H9 (cell line): ENCODE measurements around the gene BCKDHB. TPM values are rescaled to one million over a fixed set of nuclear protein-coding genes. Genes with fewer than 3 reads are reported as not detected.

Source experiments
- DNase-seq: peaks from one replicate; pipeline ENCODE4 v3.0.0-alpha.2; 2017
- H2AFZ ChIP-seq: one replicate; pipeline ENCODE4 v1.6.1; 2013; ENCODE audit warnings: mild to moderate bottlenecking, low read length, control low read depth, moderate library complexity
- H2AK5ac ChIP-seq: 2 replicates; pipeline ENCODE4 v1.6.1; 2013; ENCODE audit warnings: low read length, control low read depth, mixed read lengths; ENCODE audit not compliant: insufficient read length
- H2BK120ac ChIP-seq: one replicate; pipeline ENCODE4 v1.6.1; 2013; ENCODE audit warnings: low read depth, mild to moderate bottlenecking, low read length, control low read depth, inconsistent platforms; ENCODE audit not compliant: poor library complexity, severe bottlenecking
- H2BK12ac ChIP-seq: 2 replicates; pipeline ENCODE4 v1.6.1; 2013; ENCODE audit warnings: low read length, control low read depth, mixed read lengths, low read depth; ENCODE audit not compliant: insufficient read length
- H2BK15ac ChIP-seq: 2 replicates; pipeline ENCODE4 v1.6.1; 2013; ENCODE audit warnings: low read depth, low read length, control low read depth
- H2BK20ac ChIP-seq: one replicate; pipeline ENCODE4 v1.6.1; 2013; ENCODE audit warnings: low read depth, mild to moderate bottlenecking, low read length, control low read depth, inconsistent platforms; ENCODE audit not compliant: poor library complexity, severe bottlenecking
- H2BK5ac ChIP-seq: 2 replicates; pipeline ENCODE4 v1.6.1; 2013; ENCODE audit warnings: low read length, control low read depth, mixed read lengths; ENCODE audit not compliant: insufficient read length
- H3K14ac ChIP-seq: 2 replicates; pipeline ENCODE4 v1.6.1; 2013; ENCODE audit warnings: low read length, control low read depth; ENCODE audit not compliant: insufficient read depth
- H3K18ac ChIP-seq: 2 replicates; pipeline ENCODE4 v1.6.1; 2013; ENCODE audit warnings: low read depth, mild to moderate bottlenecking, mixed read lengths, low read length, control low read depth; ENCODE audit not compliant: insufficient read length
- H3K23ac ChIP-seq: 2 replicates; pipeline ENCODE4 v1.6.1; 2013; ENCODE audit warnings: low read length, control low read depth, mixed read lengths, low read depth; ENCODE audit not compliant: insufficient read length
- H3K23me2 ChIP-seq: 2 replicates; pipeline ENCODE4 v1.6.1; 2013; ENCODE audit warnings: low read depth, mild to moderate bottlenecking, mixed read lengths, low read length, control low read depth; ENCODE audit not compliant: insufficient read length, poor library complexity, severe bottlenecking
- H3K27ac ChIP-seq: 2 replicates; pipeline ENCODE4 v1.5.1; 2013; ENCODE audit warnings: low read length, control low read depth, mixed read lengths, low read depth; ENCODE audit not compliant: insufficient read length
- H3K27me3 ChIP-seq: 2 replicates; pipeline ENCODE4 v1.6.1; 2013; ENCODE audit warnings: low read length, control low read depth, inconsistent platforms; ENCODE audit not compliant: insufficient read depth
- H3K4ac ChIP-seq: 2 replicates; pipeline ENCODE4 v1.6.1; 2013; ENCODE audit warnings: low read depth, mild to moderate bottlenecking, control low read depth, inconsistent platforms, low read length, moderate library complexity
- H3K4me1 ChIP-seq: 2 replicates; pipeline ENCODE4 v1.6.1; 2013; ENCODE audit warnings: low read length, control low read depth, inconsistent platforms; ENCODE audit not compliant: insufficient read depth
- H3K4me2 ChIP-seq: 2 replicates; pipeline ENCODE4 v1.6.1; 2013; ENCODE audit warnings: low read length, control low read depth, mixed read lengths; ENCODE audit not compliant: insufficient read length, insufficient read depth
- H3K56ac ChIP-seq: 2 replicates; pipeline ENCODE4 v1.6.1; 2013; ENCODE audit warnings: low read depth, mild to moderate bottlenecking, mixed read lengths, low read length, control low read depth; ENCODE audit not compliant: insufficient read length
- H3K79me1 ChIP-seq: 2 replicates; pipeline ENCODE4 v1.6.1; 2013; ENCODE audit warnings: low read depth, mild to moderate bottlenecking, moderate library complexity, low read length, control low read depth, inconsistent platforms; ENCODE audit not compliant: insufficient read depth, poor library complexity, severe bottlenecking
- H3K79me2 ChIP-seq: 2 replicates; pipeline ENCODE4 v1.6.1; 2013; ENCODE audit warnings: low read length, control low read depth, inconsistent platforms; ENCODE audit not compliant: insufficient read depth
- H3K9ac ChIP-seq: 2 replicates; pipeline ENCODE4 v1.6.1; 2013; ENCODE audit warnings: low read length, control low read depth, mixed read lengths; ENCODE audit not compliant: insufficient read length; ENCODE audit errors: extremely low read depth
- H3K9me3 ChIP-seq: one replicate; pipeline ENCODE4 v1.6.1; 2013; ENCODE audit warnings: low read depth, low read length, inconsistent platforms; ENCODE audit not compliant: control insufficient read depth
- H3T11ph ChIP-seq: one replicate; pipeline ENCODE4 v1.6.1; 2013; ENCODE audit warnings: mild to moderate bottlenecking, low read length, control low read depth, inconsistent platforms
- H4K20me1 ChIP-seq: one replicate; pipeline ENCODE4 v1.6.1; 2013; ENCODE audit not compliant: control insufficient read depth, insufficient read length, insufficient read depth
- H4K5ac ChIP-seq: 2 replicates; pipeline ENCODE4 v1.6.1; 2013; ENCODE audit warnings: low read depth, mild to moderate bottlenecking, mixed read lengths, low read length, control low read depth; ENCODE audit not compliant: insufficient read length
- H4K8ac ChIP-seq: replicated peaks from 2 replicates; pipeline ENCODE4 v1.6.1; 2013; ENCODE audit warnings: low read length, control low read depth, mixed read lengths, low read depth; ENCODE audit not compliant: insufficient read length
- H4K91ac ChIP-seq: 2 replicates; pipeline ENCODE4 v1.6.1; 2013; ENCODE audit warnings: low read depth, mild to moderate bottlenecking, moderate library complexity, mixed read lengths, low read length, control low read depth; ENCODE audit not compliant: insufficient read length
- H3K27ac Mint-ChIP-seq, 3 experiments: 2 replicates in 2 of 3; 3 replicates in 1 of 3; pipeline ENCODE4 v1.8.0; 2020 to 2021; ENCODE audit warnings: mixed read lengths in 3 of 3, mild to moderate bottlenecking in 1 of 3, moderate library complexity in 1 of 3
- H3K27me3 Mint-ChIP-seq: 2 replicates; pipeline ENCODE4 v1.8.0; 2021; ENCODE audit warnings: low read depth, mild to moderate bottlenecking, moderate library complexity, mixed read lengths
- H3K36me3 Mint-ChIP-seq, 3 experiments: 2 replicates in 2 of 3; 3 replicates in 1 of 3; pipeline ENCODE4 v1.8.0; 2020 to 2021; ENCODE audit warnings: low read depth in 3 of 3, mixed read lengths in 3 of 3; ENCODE audit not compliant: insufficient read depth in 1 of 3
- H3K4me1 Mint-ChIP-seq, 2 experiments: 2 replicates each; pipeline ENCODE4 v1.8.0; 2020; ENCODE audit warnings: mixed read lengths in 2 of 2
- H3K4me3 Mint-ChIP-seq, 2 experiments: 2 replicates in 1 of 2; 3 replicates in 1 of 2; pipeline ENCODE4 v1.8.0; 2020 to 2021; ENCODE audit warnings: mild to moderate bottlenecking in 2 of 2, mixed read lengths in 2 of 2, moderate library complexity in 1 of 2
- H3K9me3 Mint-ChIP-seq, 2 experiments: 2 replicates in 1 of 2; 3 replicates in 1 of 2; pipeline ENCODE4 v1.8.0; 2020; ENCODE audit warnings: mild to moderate bottlenecking in 2 of 2, mixed read lengths in 2 of 2, moderate library complexity in 1 of 2
- WGBS: extraction: QIAGEN DNeasy Blood & Tissue Kit; methylation state at CpG from one replicate; pipeline ENCODE4 v1.1.7; 2013; ENCODE audit warnings: missing lambda C conversion rate, low lambda C conversion rate, mixed read lengths; ENCODE audit not compliant: insufficient read length; ENCODE audit errors: extremely low coverage; 5-methylcytosine and 5-hydroxymethylcytosine counted together
- total RNA-seq: library from RNA; stranded (reverse); gene quantifications from 2 replicates; pipeline ENCODE4 v1.2.1, GENCODE V29; 2021
- TF ChIP-seq, protein P1 (sequence below): fragments of 200-600 bp; sonication (generic); conservative IDR thresholded peaks from 3 replicates; pipeline ENCODE4 v1.8.0; 2021; ENCODE audit warnings: antibody characterized with exemption, mild to moderate bottlenecking

The BCKDHB gene
- total RNA-seq, 1 experiment from 2014 or later = 26.6 TPM

DNA sequence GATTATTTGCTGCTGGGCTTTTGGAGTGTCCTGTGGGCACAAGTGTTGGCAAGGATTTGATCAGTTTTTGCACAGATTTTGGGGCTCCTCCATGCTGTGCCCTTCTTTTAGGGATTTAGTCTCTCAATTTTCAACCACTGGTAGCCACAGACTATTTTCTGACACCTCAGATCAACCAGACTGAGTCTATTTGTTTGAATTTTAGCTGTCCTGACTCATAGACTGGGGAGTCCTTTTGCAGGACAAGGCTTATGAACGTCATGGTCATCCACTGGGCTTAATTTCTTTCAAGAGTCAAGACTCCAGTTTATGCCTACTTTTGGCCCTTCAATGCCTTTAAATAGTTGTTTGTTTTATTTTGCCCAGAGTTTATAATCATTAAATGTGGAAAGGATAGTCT is 59.3 kb downstream of the BCKDHB start:
- H3K9ac ChIP-seq = no peak overlapping the region
- no peak overlapping the region for H3K4ac ChIP-seq
- no peaks in the 10 kb centered on the region for H4K20me1 ChIP-seq
- H3T11ph ChIP-seq = no peak overlapping the region
- H3K18ac ChIP-seq = no peak overlapping the region
- TF ChIP-seq, protein P1, sequence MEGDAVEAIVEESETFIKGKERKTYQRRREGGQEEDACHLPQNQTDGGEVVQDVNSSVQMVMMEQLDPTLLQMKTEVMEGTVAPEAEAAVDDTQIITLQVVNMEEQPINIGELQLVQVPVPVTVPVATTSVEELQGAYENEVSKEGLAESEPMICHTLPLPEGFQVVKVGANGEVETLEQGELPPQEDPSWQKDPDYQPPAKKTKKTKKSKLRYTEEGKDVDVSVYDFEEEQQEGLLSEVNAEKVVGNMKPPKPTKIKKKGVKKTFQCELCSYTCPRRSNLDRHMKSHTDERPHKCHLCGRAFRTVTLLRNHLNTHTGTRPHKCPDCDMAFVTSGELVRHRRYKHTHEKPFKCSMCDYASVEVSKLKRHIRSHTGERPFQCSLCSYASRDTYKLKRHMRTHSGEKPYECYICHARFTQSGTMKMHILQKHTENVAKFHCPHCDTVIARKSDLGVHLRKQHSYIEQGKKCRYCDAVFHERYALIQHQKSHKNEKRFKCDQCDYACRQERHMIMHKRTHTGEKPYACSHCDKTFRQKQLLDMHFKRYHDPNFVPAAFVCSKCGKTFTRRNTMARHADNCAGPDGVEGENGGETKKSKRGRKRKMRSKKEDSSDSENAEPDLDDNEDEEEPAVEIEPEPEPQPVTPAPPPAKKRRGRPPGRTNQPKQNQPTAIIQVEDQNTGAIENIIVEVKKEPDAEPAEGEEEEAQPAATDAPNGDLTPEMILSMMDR = no peak
- H3K9me3 ChIP-seq = no peaks in the 10 kb centered on the region
- no peak overlapping the region for H2BK15ac ChIP-seq
- H2BK20ac ChIP-seq = no peak overlapping the region
- no peaks in the 10 kb centered on the region for H3K23me2 ChIP-seq
- Mint-ChIP-seq H3K4me1 (no peaks in the 10 kb centered on the region; a peak in 1 of 4 replicates), H3K27me3 (no peaks in the 10 kb centered on the region), H3K27ac (no peak overlapping the region), H3K36me3 (no peaks in the 10 kb centered on the region; a peak in 1 of 7 replicates), H3K4me3 (no peak overlapping the region), H3K9me3 (no peaks in the 10 kb centered on the region)
- no peaks in the 10 kb centered on the region for H3K79me2 ChIP-seq
- WGBS = no CpG with 5 or more reads among the region's 1 CpG
- no peaks in the 10 kb centered on the region for H3K79me1 ChIP-seq
- H2AFZ ChIP-seq = no peak overlapping the region
- no peak overlapping the region for H4K8ac ChIP-seq
- no peak overlapping the region for H4K5ac ChIP-seq
- no peaks in the 10 kb centered on the region for H3K4me1 ChIP-seq
- no peak overlapping the region for H3K4me2 ChIP-seq
- H2BK120ac ChIP-seq = no peak overlapping the region
- no peak for DNase-seq
- H3K14ac ChIP-seq = no peak overlapping the region
- H3K56ac ChIP-seq = no peak overlapping the region
- H2BK5ac ChIP-seq = no peak overlapping the region
- H2AK5ac ChIP-seq = no peak overlapping the region
- H3K27ac ChIP-seq = no peak overlapping the region
- no peak overlapping the region for H2BK12ac ChIP-seq
- H3K23ac ChIP-seq = no peak overlapping the region
- H4K91ac ChIP-seq = no peak overlapping the region
- no peaks in the 10 kb centered on the region for H3K27me3 ChIP-seq
